HPDE6-E6E7 (cell line): ENCODE data around the gene DGKE.

ENCODE experiments used
- DNase-seq: peaks from one replicate; pipeline ENCODE4 v3.0.0; 2011; ENCODE audit warnings: missing footprints; ENCODE audit errors: extremely low spot score

DGKE gene

DNA sequence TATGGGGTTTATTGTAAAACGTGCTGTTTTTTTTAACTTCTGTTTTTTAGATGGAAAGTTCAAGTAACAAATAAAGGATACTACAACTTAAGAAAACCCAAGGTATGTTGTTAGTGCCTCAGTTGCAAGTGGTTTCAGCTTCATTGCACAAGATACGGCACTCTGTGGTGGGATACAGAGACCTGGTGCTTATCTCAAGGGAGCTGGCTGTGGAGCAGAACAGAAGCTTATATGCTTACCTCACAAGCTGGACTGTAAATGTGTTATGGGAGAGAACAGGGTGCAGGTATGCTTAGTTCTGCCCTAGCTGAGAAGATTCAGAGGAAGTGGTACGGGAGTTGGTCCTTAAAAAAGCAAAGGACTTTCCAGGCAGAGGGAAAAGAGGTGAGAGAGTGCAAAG is 15.2 kb downstream of the DGKE start:
- no peak for DNase-seq

DNA sequence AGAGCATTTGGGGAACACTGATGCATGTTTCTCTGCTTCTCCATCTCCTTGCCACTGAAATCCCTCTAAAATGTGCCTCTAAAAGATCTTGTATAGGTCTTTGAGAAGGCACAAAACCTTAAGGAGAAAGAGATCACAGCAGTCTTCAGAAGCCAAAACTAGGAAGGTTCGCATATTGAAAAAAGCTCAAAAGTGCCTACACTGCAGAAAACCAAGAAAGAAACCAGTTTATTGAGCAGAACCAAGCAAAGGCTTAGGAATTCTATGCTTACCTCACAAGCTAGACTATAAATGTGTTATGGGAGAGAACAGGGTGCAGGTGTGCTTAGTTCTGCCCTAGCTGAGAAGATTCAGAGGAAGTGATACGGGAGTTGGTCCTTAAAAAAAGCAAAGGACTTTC is 16.6 kb downstream of the DGKE start:
- no peak for DNase-seq

DNA sequence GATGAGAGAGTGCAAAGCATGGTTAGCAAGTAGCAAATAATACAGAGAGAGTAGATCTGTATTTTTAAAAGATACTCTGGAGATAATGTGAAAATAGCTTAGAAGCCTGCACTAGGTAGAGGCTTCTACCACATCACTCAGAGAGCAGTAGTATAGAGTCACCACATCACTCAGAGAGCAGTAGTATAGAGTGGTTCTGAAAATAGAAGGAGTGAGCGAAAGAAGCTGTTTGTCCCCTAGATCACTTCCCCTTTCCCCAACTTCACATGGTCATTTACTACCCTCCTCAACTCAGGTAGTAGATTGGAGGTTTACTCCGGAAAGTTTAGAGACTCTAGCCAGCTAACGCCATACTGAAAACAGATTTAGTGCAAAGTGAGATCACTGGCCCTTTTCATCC is 17.1 kb downstream of the DGKE start:
- DNase-seq = no peak

DNA sequence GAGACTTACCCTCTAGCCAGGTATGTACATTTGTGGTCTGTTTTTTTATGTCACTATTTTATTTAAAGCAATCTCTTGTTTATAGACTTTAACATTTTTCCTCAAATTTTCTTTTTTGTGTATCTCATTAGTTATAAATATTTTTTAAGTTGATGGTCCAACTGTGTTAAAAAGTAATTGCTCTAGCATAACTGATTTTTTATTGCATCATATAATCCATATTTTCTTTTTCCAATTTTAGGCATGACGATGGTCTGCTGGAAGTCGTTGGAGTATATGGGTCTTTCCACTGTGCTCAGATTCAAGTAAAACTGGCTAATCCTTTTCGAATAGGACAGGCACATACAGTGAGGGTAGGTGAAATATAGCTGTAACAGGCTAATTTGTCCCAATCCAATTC is 27.9 kb downstream of the DGKE start:
- DNase-seq = no peak

DNA sequence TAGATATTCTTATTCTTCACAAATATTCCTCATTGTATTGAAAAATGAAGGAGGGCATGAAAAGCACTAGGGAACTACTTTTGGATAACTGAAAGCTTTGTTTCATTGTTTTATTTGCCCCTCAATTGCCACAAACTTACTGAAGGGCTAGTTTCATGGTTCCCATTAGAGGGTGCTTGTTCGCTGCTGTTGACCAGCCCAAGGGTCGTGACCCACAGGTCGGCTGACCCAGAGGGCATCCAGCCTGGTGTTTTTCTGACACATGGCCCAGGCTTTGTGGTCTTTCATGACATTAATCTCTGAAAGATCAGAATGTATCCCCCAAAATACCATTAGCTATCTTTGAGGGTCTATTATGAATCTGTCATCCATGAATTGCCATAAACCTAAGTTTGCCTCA is 30.0 kb downstream of the DGKE start:
- no peak for DNase-seq

DNA sequence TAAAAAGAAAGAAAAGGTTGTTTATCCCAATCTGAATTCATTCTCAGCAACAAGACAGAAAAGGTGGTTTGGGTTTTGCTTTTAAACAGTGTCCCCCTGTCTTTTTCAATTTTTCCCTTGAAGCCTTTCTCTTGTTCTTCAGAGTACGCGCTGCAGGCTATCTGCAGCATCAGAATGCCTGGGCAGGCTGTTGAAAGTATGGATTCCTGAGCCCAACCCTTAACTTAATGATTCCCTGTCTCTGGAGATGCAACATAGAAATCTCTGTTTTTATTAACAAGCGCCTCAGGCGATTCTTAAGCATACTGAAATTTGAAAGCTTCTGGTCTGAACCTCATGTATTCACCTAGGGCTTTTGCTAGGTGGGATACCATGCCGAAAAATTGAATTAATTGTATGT is 32.1 kb downstream of the DGKE start:
- DNase-seq = no peak

DNA sequence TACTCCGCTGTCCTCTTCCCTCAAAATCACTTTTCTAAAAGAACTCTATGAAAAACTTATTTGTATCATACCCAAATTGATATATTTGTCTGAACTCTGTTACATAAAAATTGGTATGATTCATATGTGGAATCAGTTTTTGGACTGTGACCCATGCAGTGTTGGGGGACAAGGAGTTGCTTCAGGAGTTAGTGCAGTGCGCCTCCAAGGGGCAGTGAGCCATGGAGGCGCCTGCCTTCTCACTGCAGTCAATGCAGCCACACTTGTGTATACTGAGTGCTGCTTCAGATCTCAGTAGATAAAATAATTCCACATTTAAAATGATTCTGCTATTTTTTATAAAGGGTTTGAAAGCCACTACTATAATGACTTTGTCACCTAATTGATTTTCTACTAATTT is 32.5 kb downstream of the DGKE start:
- no peak for DNase-seq

DNA sequence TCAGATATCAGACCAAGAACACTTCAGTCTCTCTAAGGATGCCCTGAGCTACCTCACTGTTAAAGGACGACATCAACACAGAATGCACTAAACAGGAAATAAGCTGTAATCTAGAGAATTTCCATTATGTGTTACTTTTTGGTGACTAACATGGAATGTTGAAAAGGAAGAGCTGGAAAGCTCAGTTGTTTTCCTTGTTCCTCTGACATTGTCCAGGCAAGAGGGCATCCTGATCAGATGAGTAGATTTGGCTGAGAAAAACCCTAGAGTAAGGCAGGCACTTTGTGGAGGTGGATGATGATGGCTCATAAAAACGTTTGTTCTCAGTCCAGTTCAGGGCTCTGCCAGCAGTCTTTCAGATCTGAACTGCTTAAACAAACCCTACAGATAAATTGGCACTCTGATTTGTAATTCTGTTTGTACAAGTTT is 34.0 kb downstream of the DGKE start:
- DNase-seq = no peak

DNA sequence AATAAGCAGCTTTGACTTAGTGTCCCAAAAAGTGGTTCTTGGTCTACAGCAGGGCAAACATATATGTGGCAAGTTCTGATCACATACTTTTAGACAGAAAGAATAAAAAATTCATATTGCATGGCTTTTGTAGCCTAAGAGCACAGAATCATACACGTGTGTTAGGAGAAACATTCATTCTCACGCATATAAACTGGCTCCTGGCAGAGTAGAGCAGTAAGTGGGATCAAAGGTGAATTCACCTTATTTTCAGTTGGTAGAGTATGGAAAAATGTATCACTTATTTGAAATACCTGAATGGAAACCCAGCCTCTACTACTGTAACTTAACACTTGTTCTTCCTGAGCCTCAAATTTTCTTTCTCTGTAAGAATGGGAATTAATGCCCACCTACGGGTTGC is 34.8 kb downstream of the DGKE start:
- DNase-seq = no peak

DNA sequence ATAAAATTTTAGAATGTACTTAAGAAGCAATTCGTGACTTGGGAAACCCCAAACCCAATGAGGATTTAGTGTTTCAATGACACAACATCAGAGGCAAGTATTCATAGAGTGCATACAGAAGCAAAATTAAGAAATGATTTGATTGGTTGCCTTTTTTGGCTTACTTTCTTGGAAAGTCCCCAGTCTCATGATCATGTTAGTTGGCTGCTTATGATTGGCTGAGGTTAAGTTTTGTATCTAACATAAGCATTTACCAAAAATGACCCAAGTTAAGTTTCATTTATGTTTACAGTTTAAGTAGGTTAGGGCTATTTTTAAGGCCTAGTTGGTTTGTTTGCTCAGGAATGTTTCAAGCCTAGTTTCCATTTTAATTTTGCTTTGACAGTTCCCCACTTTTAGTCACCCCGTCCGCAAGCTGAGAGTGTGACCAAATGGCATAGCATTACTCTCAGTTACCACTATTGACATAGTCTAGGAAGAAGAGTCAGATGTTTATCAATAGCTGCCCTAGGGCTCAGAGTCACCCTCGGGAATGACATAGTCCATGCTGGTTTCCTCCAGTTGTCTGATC is 36.2 kb downstream of the DGKE start:
- DNase-seq = no peak

DNA sequence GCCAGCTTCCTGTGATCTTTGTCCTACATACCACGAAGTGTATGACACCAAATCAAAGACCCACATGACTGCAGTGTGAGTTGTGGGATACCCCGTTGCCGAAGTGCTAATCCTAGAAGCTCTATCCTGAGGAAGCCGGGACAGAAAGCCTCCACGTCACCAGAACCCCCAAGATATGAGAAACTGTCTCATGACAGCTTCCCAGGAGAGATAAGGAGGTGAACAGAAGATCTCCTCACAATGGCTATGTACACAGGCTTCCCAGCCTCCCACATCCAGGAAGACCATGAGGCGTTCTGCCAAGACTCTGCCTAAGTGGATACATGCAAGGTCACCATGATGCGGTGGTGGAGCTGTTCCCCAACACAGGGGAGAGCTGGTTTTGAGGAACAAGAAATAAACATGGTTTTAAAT is 42.8 kb downstream of the DGKE start:
- DNase-seq = no peak

DNA sequence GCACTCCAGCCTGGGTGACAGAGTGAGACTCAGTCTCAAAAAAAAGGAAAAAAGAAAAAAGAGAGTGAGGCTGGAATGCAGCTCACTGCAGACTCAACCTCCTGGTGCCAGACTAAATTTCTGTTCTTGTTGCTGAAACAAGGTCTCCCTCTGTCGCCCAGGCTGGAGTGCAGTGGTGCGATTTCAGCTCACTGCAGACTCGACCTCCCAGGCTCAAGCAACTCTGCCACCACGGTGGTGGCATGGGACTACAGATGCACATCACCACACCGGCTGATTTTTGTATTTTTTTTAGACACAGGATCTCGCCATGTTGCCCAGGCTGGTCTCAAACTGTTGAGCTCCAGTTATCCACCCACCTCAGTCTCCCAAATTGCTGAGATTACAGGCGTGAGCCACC is 45.3 kb downstream of the DGKE start:
- no peak for DNase-seq

DNA sequence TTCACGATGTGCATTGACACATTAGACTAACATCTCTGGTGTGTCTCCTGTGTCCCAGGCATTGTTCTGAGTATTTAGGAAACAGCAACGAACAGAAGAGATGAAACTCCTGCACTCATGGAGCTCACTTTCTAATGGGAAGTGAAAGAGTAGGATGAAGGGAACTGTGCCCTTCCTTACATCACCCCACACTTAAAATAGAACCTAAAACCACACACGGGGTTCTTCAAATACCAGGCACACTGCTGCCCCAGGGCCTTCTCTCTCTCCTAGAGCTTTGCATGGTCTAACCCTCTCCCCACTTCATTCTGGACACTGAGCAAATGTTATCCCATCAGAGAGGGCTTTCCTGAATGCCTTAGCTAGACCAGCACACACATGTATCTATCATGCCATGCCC is 46.2 kb downstream of the DGKE start:
- DNase-seq = no peak

DNA sequence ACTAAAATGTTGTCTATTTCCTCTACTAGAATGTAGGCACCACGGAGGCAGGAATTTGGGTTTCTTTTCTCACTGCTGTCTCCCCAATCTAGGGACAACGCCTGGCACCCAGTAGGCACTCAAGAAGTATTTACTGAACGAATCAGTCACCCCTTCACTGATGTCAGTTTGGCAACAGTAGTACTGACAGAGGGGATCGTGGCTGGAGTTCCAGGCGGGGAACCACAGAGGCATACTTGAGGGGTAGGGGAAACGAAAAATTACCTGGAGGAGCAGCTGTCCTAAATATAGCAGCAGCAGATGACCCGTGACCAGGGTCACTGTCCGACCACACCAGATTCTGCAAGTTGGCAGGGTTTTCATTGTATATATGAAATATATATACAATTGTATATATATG is 46.6 kb downstream of the DGKE start:
- DNase-seq = no peak

DNA sequence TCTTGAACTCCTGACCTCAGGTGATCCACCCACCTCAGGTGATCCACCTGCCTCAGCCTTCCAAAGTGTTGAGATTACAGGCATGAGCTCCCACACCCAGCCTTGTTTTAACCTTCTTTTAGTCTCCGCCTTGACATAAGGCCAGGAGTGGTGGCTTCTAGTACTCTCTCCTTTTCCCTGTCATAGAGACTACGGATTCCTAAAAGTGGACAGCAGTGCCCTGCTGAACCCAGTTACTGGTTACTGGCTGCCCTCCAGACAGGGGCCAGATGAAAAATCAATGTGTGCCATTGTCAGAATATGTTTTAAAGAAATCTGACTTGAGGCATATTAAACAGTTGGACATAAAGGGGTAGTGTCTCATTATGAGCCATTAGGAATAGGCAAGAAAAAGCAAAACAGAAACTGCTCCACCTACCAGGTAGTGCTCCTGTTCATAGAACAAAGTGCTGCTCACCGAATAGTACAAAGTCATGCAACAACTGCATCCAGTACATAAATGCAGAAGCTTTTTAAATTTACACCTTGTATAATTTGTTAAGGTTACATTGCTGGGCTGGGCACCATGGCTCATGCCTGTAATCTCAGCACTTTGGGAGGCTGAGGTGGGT is 47.8 kb downstream of the DGKE start:
- DNase-seq = no peak

DNA sequence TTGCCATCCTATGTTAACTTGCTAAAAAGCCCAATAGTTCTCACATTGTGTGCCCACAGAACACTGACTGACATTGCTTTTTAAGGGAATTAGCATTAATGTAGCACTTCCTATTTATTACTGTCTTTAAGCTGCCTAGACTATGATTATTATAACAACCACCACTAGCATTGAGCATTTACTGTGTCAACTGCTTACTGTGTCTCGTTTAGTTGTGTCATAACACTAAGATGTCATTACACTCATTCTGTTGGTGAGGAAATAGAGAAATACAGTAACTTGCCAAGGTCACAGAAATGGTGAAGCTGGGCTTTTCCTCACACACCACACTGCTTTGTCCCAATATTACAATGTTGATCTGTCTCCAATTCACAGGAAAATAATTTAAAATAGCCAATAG is 49.7 kb downstream of the DGKE start:
- DNase-seq = no peak

DNA sequence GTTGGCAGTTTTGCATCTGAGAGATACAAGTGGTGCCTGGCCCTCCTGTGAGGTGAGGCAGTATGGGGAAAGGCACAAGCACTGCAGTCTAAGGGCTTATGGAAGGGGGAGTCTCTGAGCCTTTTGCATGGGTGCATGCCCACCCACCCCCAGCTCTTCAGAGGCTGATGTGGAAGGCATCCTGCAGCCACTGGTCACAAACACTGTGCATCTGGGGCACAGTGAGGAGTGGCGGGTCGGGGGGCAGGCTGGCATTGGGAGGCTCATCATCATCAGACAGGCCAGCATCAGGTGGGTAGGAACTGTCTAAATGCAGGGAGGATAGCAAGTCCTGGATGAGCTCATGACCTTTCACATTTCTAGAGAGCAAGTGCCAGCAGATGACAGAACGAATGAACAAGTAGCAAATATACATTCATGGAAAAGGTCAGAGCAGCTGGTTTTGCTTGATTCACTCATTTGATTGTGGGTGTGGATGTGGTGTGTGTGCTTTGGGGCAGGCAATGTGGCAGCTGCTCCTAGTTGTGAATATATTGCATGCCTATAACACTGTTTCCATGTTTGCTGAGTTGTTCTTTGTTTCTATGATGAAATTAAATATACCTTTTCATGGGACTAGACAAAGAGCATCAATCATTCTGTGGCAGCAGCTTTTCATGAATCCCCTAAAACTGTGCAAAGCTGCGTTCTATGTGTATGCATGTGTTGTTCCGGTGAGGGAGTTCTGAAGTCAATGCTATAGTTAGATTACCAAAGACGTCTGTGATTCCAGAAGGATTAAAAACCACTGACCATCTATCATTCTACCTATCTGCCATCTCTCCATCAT is 50.7 kb downstream of the DGKE start:
- no peak for DNase-seq

DNA sequence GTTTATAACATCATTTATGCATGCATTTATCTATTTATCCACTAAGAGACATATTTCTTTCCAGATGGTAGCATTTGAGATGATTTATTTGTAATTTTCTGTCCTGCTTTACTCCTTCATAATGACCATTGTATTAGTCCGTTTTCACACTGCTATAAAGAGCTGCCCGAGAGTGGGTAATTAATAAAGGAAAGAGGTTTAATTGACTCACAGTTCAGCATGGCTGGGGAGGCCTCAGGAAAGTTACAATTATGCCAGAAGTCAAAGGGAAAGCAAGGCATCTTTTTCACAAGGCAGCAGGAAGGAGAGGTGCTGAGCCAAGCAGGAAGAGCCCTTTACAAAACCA is 51.3 kb downstream of the DGKE start:
- no peak for DNase-seq

DNA sequence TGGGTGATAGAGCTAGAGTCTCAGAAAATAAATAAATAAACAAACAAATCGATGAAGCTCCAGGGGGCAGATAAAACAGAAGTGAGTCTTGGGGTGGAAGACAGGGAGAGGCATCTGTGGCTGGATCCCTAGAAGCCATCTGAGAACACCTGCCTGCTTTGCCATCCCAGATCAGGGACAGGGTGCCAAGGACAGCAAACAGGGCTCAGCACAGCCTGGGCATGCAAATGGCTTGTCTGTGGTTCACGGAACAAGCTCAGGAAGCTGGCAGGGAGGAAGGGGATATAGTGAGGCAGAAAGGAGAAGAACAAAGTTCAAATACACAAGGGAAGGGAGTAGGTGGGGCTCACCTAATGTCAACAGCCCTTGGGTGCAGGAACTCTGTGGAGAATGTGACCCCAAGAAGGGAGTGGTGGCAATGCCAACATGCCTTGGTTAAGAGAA is 52.4 kb downstream of the DGKE start:
- no peak for DNase-seq

DNA sequence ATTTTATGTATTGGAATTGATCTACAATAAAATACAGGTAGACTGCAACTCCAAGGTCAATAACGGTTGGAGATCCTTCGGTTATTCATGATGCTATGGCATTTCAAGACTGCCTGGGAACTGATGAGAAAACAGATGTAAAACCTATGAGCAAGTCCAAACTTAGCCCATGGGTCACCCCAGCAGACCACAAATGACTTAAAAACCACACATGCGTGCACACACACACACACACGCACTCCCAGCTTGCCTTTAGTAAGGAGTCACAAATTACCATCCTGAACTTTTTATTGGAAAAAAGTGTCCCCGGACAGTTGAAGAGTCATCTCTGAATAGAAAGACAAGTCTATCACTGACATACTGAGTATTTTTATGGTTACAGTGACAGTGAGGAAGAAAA is 53.2 kb downstream of the DGKE start:
- no peak for DNase-seq

DNA sequence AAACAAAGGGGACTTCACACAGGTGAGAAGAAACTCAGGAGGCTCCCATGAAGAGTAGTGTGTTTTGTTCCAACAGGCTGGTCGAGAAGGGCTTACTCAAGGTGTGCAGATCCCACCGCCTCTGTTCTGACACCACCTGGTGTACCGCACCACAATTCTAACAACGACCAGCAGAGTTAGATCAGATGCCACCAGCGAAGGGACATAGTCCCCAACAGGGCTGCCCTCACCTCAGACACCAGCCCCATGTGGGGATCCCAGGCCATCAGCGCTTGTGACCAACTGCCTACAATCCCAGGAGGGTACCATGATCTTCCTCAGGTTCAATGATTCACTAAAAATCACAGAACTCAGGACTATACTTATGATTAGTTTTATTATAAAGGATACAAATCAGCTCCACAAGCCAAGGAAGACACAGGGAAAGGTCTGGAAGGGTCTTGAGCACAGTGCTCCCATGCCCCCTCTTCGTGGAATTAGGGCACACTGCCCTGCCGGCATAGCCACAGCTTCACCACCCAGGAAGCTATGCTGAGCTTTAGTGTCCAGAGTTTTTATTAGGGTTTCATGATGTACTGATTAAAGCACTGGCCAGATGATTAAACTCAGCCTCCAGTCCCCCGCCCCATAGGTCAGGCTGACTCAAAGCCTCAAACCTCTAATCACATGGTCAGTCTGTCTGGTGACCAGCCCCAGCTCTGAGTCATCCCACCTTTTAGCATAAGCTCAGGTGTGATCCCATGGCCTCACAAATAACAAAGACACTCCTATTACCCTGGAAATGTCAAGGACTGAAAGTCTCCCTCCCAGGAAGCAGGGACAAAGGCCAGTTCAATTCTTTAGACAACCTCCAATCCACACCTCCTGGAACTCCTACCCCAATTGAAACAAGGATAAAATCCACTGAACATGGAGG is 53.9 kb downstream of the DGKE start:
- peak; percentile 35 for DNase-seq

DNA sequence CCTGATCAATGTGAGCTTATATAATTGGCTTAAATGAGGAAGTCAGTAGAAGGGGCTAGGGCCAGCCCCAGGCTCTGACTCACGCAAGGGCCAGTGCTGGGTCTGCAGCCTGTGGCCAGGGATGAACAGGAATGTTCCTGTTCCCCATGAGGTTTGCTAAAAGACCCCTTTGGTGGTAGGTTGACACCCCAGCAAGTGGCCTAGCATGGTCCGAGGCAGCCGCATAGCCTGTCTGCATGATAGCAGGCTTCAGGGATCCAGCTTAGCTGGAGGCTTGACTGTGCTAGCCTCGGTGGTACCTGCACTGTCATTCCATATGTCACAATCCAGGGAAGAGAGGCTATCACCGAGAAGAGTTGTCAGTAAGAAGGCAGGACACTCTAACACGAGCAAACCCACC is 56.4 kb downstream of the DGKE start:
- no peak for DNase-seq
